HepG2 (cell line): Measurements from ENCODE around the gene COG4.

Source experiments
- CTCF ChIP-seq: sonication (generic); formaldehyde crosslinking; IDR thresholded peaks from 2 replicates; pipeline ENCODE4 v1.5.0; 2020; ENCODE audit warnings: mild to moderate bottlenecking, missing genetic modification reagents, moderate library complexity
- EZH2 ChIP-seq: conservative IDR thresholded peaks from 2 replicates; pipeline ENCODE4 v1.6.1; 2012; ENCODE audit warnings: mild to moderate bottlenecking, low read depth, low read length, moderate library complexity
- FOSL2 ChIP-seq: sonication (generic); formaldehyde crosslinking; IDR thresholded peaks from 2 replicates; pipeline ENCODE4 v1.4.0; 2020; ENCODE audit warnings: missing genetic modification reagents
- JUND ChIP-seq: sonication (generic); formaldehyde crosslinking; IDR thresholded peaks from 2 replicates; pipeline ENCODE4 v1.8.0; 2022; ENCODE audit warnings: mild to moderate bottlenecking, missing genetic modification reagents
- NR2F6 ChIP-seq, 2 experiments: IDR thresholded peaks; 2 replicates each; pipeline ENCODE4 v1.6.1; 2016; ENCODE audit warnings: antibody characterized with exemption in 1 of 2, mild to moderate bottlenecking in 1 of 2
- PHF21A ChIP-seq: sonication (generic); formaldehyde crosslinking; IDR thresholded peaks from 2 replicates; pipeline ENCODE4 v1.5.0; 2020; ENCODE audit warnings: mild to moderate bottlenecking, missing genetic modification reagents
- THAP7 ChIP-seq: sonication (generic); formaldehyde crosslinking; IDR thresholded peaks from 2 replicates; pipeline ENCODE4 v1.8.1; 2023; ENCODE audit warnings: mild to moderate bottlenecking, missing genetic modification reagents
- ZBTB7A ChIP-seq: sonication (generic); formaldehyde crosslinking; IDR thresholded peaks from 2 replicates; pipeline ENCODE4 v1.8.0; 2022; ENCODE audit warnings: mild to moderate bottlenecking, missing genetic modification reagents
- ZNF30 ChIP-seq: sonication (generic); formaldehyde crosslinking; IDR thresholded peaks from 2 replicates; pipeline ENCODE4 v1.5.0; 2020; ENCODE audit warnings: mild to moderate bottlenecking, missing genetic modification reagents
- ZNF629 ChIP-seq: sonication (generic); formaldehyde crosslinking; conservative IDR thresholded peaks from 2 replicates; pipeline ENCODE4 v1.5.0; 2020; ENCODE audit warnings: missing genetic modification reagents
- ZNF646 ChIP-seq: sonication (generic); formaldehyde crosslinking; IDR thresholded peaks from 2 replicates; pipeline ENCODE4 v1.9.0; 2021; ENCODE audit warnings: mild to moderate bottlenecking, missing genetic modification reagents

GRCh38 chr16:70470927-70471341 lies 52.4 kb downstream of the COG4 start:
- TF ChIP-seq ZNF629 (no peak), NR2F6 (IDR thresholded peaks at IDR 0.05) (no peak), NR2F6 (CRISPR knock-in tag; IDR thresholded peaks at IDR 0.05) (peak; percentile 51; the same call in 1 of the 2 replicates), PHF21A (CRISPR knock-in tag) (no peak), ZBTB7A (CRISPR knock-in tag) (no peak), FOSL2 (CRISPR knock-in tag) (no peak), CTCF (CRISPR knock-in tag) (peak; percentile 96), EZH2 (no peak), THAP7 (CRISPR knock-in tag) (no peak), JUND (CRISPR knock-in tag) (no peak), ZNF30 (CRISPR knock-in tag) (no peak), ZNF646 (CRISPR knock-in tag) (no peak)
